Keratinocyte (primary cell): ENCODE results near the gene ACTR3. TPM values are rescaled to one million over a fixed set of nuclear protein-coding genes. Genes with fewer than 3 reads are reported as not detected.

Source experiments
- DNase-seq: peaks from one replicate; pipeline ENCODE4 v3.0.0-alpha.2; 2011; ENCODE audit warnings: low read depth, missing footprints, low spot score
- FAIRE-seq: peaks from 2 replicates; lab custom pipeline; 2011; peaks lifted over from hg19 to GRCh38; lab: Jason Lieb, UNC
- H2AFZ ChIP-seq: 2 replicates; pipeline ENCODE4 v1.6.0; 2012; ENCODE audit warnings: low read length, control low read depth, inconsistent platforms; ENCODE audit not compliant: control insufficient read depth
- H3K27ac ChIP-seq: 2 replicates; pipeline ENCODE4 v1.5.1; 2011; ENCODE audit warnings: low read length; ENCODE audit not compliant: control insufficient read depth, insufficient read depth
- H3K27me3 ChIP-seq: 3 replicates; pipeline ENCODE4 v1.6.0; 2011; ENCODE audit warnings: low read length; ENCODE audit not compliant: control insufficient read depth, insufficient read depth; ENCODE audit errors: extremely low read depth
- H3K36me3 ChIP-seq, 2 experiments: 2 replicates in 1 of 2; 3 replicates in 1 of 2; pipeline ENCODE4 v1.5.1; 2011; ENCODE audit warnings: low read length in 2 of 2, mild to moderate bottlenecking in 1 of 2; ENCODE audit not compliant: control insufficient read depth in 2 of 2, insufficient read depth in 2 of 2; ENCODE audit errors: extremely low read depth in 1 of 2
- H3K4me1 ChIP-seq: 3 replicates; pipeline ENCODE4 v1.5.1; 2011; ENCODE audit warnings: low read length; ENCODE audit not compliant: control insufficient read depth, insufficient read depth; ENCODE audit errors: extremely low read depth
- H3K4me2 ChIP-seq: 3 replicates; pipeline ENCODE4 v1.6.0; 2011; ENCODE audit warnings: low read depth, low read length; ENCODE audit not compliant: control insufficient read depth, insufficient read depth; ENCODE audit errors: extremely low read depth
- H3K4me3 ChIP-seq, 3 experiments: fragments of 200-600 bp in 1 of 3; sonication (generic) in 1 of 3; 2 replicates in 2 of 3; 3 replicates in 1 of 3; pipeline ENCODE4 v1.5.1; 2011 to 2016; ENCODE audit warnings: low read length in 3 of 3, mild to moderate bottlenecking in 3 of 3, control low read depth in 2 of 3, inconsistent platforms in 1 of 3, low read depth in 1 of 3, mixed read lengths in 1 of 3, mixed run types in 1 of 3, moderate library complexity in 1 of 3; ENCODE audit not compliant: control insufficient read depth in 2 of 3, insufficient read depth in 2 of 3; ENCODE audit errors: extremely low read depth in 1 of 3
- H3K79me2 ChIP-seq: 2 replicates; pipeline ENCODE4 v1.6.0; 2012; ENCODE audit warnings: low read length; ENCODE audit not compliant: control insufficient read depth, insufficient read depth
- H3K9ac ChIP-seq: 3 replicates; pipeline ENCODE4 v1.6.0; 2011; ENCODE audit warnings: low read length; ENCODE audit not compliant: control insufficient read depth, insufficient read depth; ENCODE audit errors: extremely low read depth
- H3K9me1 ChIP-seq: 3 replicates; pipeline ENCODE4 v1.6.0; 2011; ENCODE audit warnings: low read length; ENCODE audit not compliant: control insufficient read depth, insufficient read depth; ENCODE audit errors: extremely low read depth
- H3K9me3 ChIP-seq: 2 replicates; pipeline ENCODE4 v1.5.1; 2012; ENCODE audit warnings: low read depth, low read length; ENCODE audit not compliant: control insufficient read depth
- H4K20me1 ChIP-seq: 3 replicates; pipeline ENCODE4 v1.6.0; 2011; ENCODE audit warnings: low read length; ENCODE audit not compliant: control insufficient read depth, insufficient read depth; ENCODE audit errors: extremely low read depth
- CTCF ChIP-seq, 3 experiments: IDR thresholded peaks in 1 of 3; conservative IDR thresholded peaks in 1 of 3; optimal IDR thresholded peaks in 1 of 3; 2 replicates in 2 of 3; 3 replicates in 1 of 3; pipeline versions ENCODE3 to v1.5.1; 2011; ENCODE audit warnings: low read length in 3 of 3, mild to moderate bottlenecking in 3 of 3, moderate library complexity in 2 of 3, control low read depth in 1 of 3, inconsistent platforms in 1 of 3; ENCODE audit not compliant: insufficient read depth in 2 of 3; ENCODE audit errors: extremely low read depth in 1 of 3
- EZH2 ChIP-seq: IDR thresholded peaks from one replicate; pipeline ENCODE4 v1.6.1; 2012; ENCODE audit warnings: inconsistent platforms, mild to moderate bottlenecking, low read length, moderate library complexity
- dilution Hi-C: fragments of 300-500 bp; cut with MboI; formaldehyde crosslinking; loops from one replicate; pipeline ENCODE4 v1.7.0; 2020; ENCODE audit warnings: low sequenced_read_pairs; ENCODE audit not compliant: extremely low pct_ligation_motif_present
- polyA plus RNA-seq, 5 experiments: library from polyadenylated mRNA; depleted of rRNA in 3 of 5; stranded (reverse) in 3 of 5; stranded (forward) in 1 of 5; unstranded in 1 of 5; fragments of >200 nt; gene quantifications; 1 replicate in 1 of 5; 2 replicates in 3 of 5; 3 replicates in 1 of 5; pipeline versions ENCODE4 v1.2.1 to v1.2.3, GENCODE V29; 2011 to 2012; ENCODE audit warnings: missing spikeins in 2 of 5, low read depth in 1 of 5, low replicate concordance in 1 of 5

The ACTR3 gene
- polyA plus RNA-seq, 1 donor (not counting 4 experiments of a cell fraction or from before 2014, with no cell fraction given), result 340 TPM

- no peaks in the 10 kb centered on the region for H3K9me3 ChIP-seq
- H3K27ac ChIP-seq, result no peak overlapping the region
- TF ChIP-seq CTCF (optimal IDR thresholded peaks at IDR 0.05 in 1 of 3, IDR thresholded peaks at IDR 0.05 in 1 of 3, conservative IDR thresholded peaks at IDR 0.05 in 1 of 3; ENCODE audit: extremely low read depth in 1 of 3, insufficient read depth in 2 of 3, low read length in 3 of 3) (no peak), EZH2 (no peak)
- H3K4me2 ChIP-seq, result no peak overlapping the region
- DNase-seq (no peak), FAIRE-seq (no peak)
- peaks cover 3% of the 10 kb centered on the region for H3K4me1 ChIP-seq
- no peaks in the 10 kb centered on the region for H4K20me1 ChIP-seq
- H2AFZ ChIP-seq, result no peak overlapping the region
- no peak overlapping the region for H3K9ac ChIP-seq
- peaks cover 0 to 9% of the 10 kb centered on the region in 2 experiments for H3K36me3 ChIP-seq
- dilution Hi-C loops, result no loop called here
- H3K9me1 ChIP-seq, result no peaks in the 10 kb centered on the region
- H3K79me2 ChIP-seq, result no peaks in the 10 kb centered on the region
- H3K27me3 ChIP-seq, result no peaks in the 10 kb centered on the region
- H3K4me3 ChIP-seq, result no peak overlapping the region
Measured at GRCh38 chr2:113961000-113961399, 71.1 kb downstream of the ACTR3 start.

DNA sequence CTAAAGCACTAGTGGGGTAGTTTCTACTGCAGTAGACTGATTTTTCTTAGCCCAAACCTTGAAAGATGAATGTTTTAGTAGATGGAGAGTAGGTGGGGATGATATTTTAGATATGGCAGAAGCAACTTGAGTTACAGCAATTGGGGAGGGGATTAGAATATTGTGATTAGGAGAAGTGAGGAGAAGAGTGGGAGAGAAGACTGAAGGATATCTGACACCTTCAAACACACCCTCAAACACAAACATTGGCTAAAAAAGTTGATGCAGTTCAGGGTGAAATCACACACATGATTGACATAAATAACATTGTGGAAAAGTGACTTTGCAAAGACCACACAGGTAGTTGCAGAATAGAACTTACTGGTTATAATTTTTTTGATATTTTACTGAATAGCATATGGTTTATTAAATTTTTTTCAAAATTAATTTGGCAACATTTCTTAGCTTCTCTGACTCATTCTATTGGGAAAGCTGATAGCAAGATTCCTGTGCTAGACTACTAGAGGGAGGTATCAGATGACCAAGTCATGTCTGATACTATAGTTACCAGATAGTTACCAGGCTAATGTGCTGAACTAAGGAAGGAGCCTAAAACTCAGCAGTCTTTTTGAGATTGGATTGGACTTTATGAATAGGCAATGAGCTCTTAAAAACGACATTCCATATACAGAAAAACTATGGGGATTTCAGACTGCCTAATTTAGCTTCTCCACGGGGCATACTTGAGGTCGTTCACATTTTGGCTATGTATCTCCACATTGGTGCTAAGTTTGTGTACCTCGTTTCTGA is 73.0 kb downstream of the ACTR3 start:
- Histone ChIP-seq H4K20me1 (no peaks in the 10 kb centered on the region), H3K27ac (peak overlapping the region; percentile 6), H2AFZ (no peak overlapping the region), H3K9ac (no peak overlapping the region), H3K4me1 (peaks cover 3% of the 10 kb centered on the region), H3K9me3 (no peaks in the 10 kb centered on the region), H3K36me3 (no peaks in the 10 kb centered on the region), H3K9me1 (no peaks in the 10 kb centered on the region), H3K27me3 (no peaks in the 10 kb centered on the region), H3K79me2 (no peaks in the 10 kb centered on the region), H3K4me2 (no peak overlapping the region), H3K4me3 (no peak overlapping the region)
- TF ChIP-seq EZH2 (no peak), CTCF (optimal IDR thresholded peaks at IDR 0.05 in 1 of 3, IDR thresholded peaks at IDR 0.05 in 1 of 3, conservative IDR thresholded peaks at IDR 0.05 in 1 of 3; ENCODE audit: extremely low read depth in 1 of 3, insufficient read depth in 2 of 3, low read length in 3 of 3) (no peak)
- DNase-seq (no peak), FAIRE-seq (peak; percentile 52)
- dilution Hi-C loops, result no loop called here
